Astrocyte (in vitro differentiated cells and primary cell): ENCODE measurements around the gene METTL21A. TPM values are rescaled to one million over a fixed set of nuclear protein-coding genes. Genes with fewer than 3 reads are reported as not detected.
"Not testable (repeated sequence)": the region's sequence is repeated elsewhere in the genome, so short reads cannot be mapped to it uniquely, and the experiment has no call there.

Source experiments
- DNase-seq: peaks from one replicate; pipeline ENCODE4 v3.0.0-alpha.2; 2010; ENCODE audit warnings: low read depth
- FAIRE-seq: peaks from 2 replicates; lab custom pipeline; 2011; peaks lifted over from hg19 to GRCh38; lab: Jason Lieb, UNC
- H2AFZ ChIP-seq: 2 replicates; pipeline ENCODE4 v1.6.0; 2012; ENCODE audit warnings: low read depth, low read length, inconsistent platforms
- H3K27ac ChIP-seq: 2 replicates; pipeline ENCODE4 v1.5.1; 2011; ENCODE audit warnings: low read depth, low read length, inconsistent platforms
- H3K27me3 ChIP-seq: 2 replicates; pipeline ENCODE4 v1.6.0; 2011; ENCODE audit warnings: low read length, inconsistent platforms; ENCODE audit not compliant: insufficient read depth
- H3K36me3 ChIP-seq: 2 replicates; pipeline ENCODE4 v1.5.1; 2011; ENCODE audit warnings: low read length, inconsistent platforms; ENCODE audit not compliant: insufficient read depth
- H3K4me1 ChIP-seq: 2 replicates; pipeline ENCODE4 v1.5.1; 2011; ENCODE audit warnings: low read length, inconsistent platforms; ENCODE audit not compliant: insufficient read depth
- H3K4me2 ChIP-seq: 2 replicates; pipeline ENCODE4 v1.6.0; 2012; ENCODE audit warnings: low read length, inconsistent platforms
- H3K4me3 ChIP-seq: 2 replicates; pipeline ENCODE4 v1.5.1; 2011; ENCODE audit warnings: low read depth, mild to moderate bottlenecking, low read length, inconsistent platforms; ENCODE audit not compliant: insufficient read depth
- H3K79me2 ChIP-seq: 2 replicates; pipeline ENCODE4 v1.6.0; 2012; ENCODE audit warnings: mild to moderate bottlenecking, low read length, inconsistent platforms; ENCODE audit not compliant: insufficient read depth
- H3K9ac ChIP-seq: 2 replicates; pipeline ENCODE4 v1.6.0; 2012; ENCODE audit warnings: mild to moderate bottlenecking, low read length, inconsistent platforms
- H3K9me3 ChIP-seq: 2 replicates; pipeline ENCODE4 v1.5.1; 2012; ENCODE audit warnings: low read depth, mild to moderate bottlenecking, low read length, inconsistent platforms; ENCODE audit not compliant: insufficient read depth
- H4K20me1 ChIP-seq: 2 replicates; pipeline ENCODE4 v1.6.0; 2012; ENCODE audit warnings: low read length, inconsistent platforms; ENCODE audit not compliant: insufficient read depth
- H3K27ac Mint-ChIP-seq: one replicate; pipeline ENCODE4 v1.8.0; 2021; ENCODE audit warnings: mild to moderate bottlenecking, mixed read lengths; ENCODE audit not compliant: unreplicated experiment
- H3K27me3 Mint-ChIP-seq: one replicate; pipeline ENCODE4 v1.8.0; 2021; ENCODE audit warnings: low read depth, mixed read lengths; ENCODE audit not compliant: unreplicated experiment
- H3K36me3 Mint-ChIP-seq: one replicate; pipeline ENCODE4 v1.8.0; 2021; ENCODE audit warnings: low read depth, mixed read lengths; ENCODE audit not compliant: unreplicated experiment
- H3K4me1 Mint-ChIP-seq: one replicate; pipeline ENCODE4 v1.8.0; 2021; ENCODE audit warnings: low read depth, mixed read lengths; ENCODE audit not compliant: unreplicated experiment
- H3K4me3 Mint-ChIP-seq: one replicate; pipeline ENCODE4 v1.8.0; 2021; ENCODE audit warnings: mild to moderate bottlenecking, moderate library complexity, mixed read lengths; ENCODE audit not compliant: unreplicated experiment
- H3K9me3 Mint-ChIP-seq: one replicate; pipeline ENCODE4 v1.8.0; 2021; ENCODE audit warnings: mild to moderate bottlenecking, mixed read lengths; ENCODE audit not compliant: unreplicated experiment
- CTCF ChIP-seq: IDR thresholded peaks from 2 replicates; pipeline ENCODE4 v1.5.1; 2011; ENCODE audit warnings: low read depth, mild to moderate bottlenecking, inconsistent platforms, low read length, moderate library complexity; ENCODE audit not compliant: insufficient read depth
- EZH2 ChIP-seq: IDR thresholded peaks from 2 replicates; pipeline ENCODE4 v1.6.1; 2012; ENCODE audit warnings: mild to moderate bottlenecking, low read length, inconsistent platforms; ENCODE audit not compliant: insufficient read depth
- total RNA-seq: library from RNA; stranded (reverse); gene quantifications from 2 replicates; pipeline ENCODE4 v1.2.1, GENCODE V29; 2021

Gene METTL21A
- total RNA-seq, 1 donor from 2014 or later, result 16.1 TPM

- Mint-ChIP-seq H3K36me3 (no peaks in the 10 kb centered on the region), H3K4me3 (no peak overlapping the region), H3K27me3 (no peaks in the 10 kb centered on the region), H3K9me3 (no peaks in the 10 kb centered on the region), H3K4me1 (peaks cover 3% of the 10 kb centered on the region), H3K27ac (no peak overlapping the region)
- Histone ChIP-seq H2AFZ (no peak overlapping the region), H3K27ac (no peak overlapping the region), H3K36me3 (no peaks in the 10 kb centered on the region), H3K79me2 (no peaks in the 10 kb centered on the region), H4K20me1 (no peaks in the 10 kb centered on the region), H3K9ac (no peak overlapping the region), H3K27me3 (no peaks in the 10 kb centered on the region), H3K9me3 (no peaks in the 10 kb centered on the region), H3K4me1 (no peaks in the 10 kb centered on the region), H3K4me2 (no peak overlapping the region), H3K4me3 (no peak overlapping the region)
- FAIRE-seq (no peak), DNase-seq (no peak)
- TF ChIP-seq EZH2 (no peak), CTCF (no peak)
These were observed 33.0 kb upstream of the METTL21A start for GRCh38 chr2:207658156-207658555.

- no peak for FAIRE-seq
- Mint-ChIP-seq H3K4me3 (no peak overlapping the region), H3K4me1 (no peaks in the 10 kb centered on the region)
These were observed 29.8 kb upstream of the METTL21A start for GRCh38 chr2:207655000-207655399.

GRCh38 chr2:207646582-207646981, 21.4 kb upstream of the METTL21A start:
- H3K36me3 Mint-ChIP-seq, H3K27ac Mint-ChIP-seq, H3K9me3 Mint-ChIP-seq: not testable (repeated sequence)

More at GRCh38 chr2:207655000-207655399, 29.8 kb upstream of the METTL21A start:
- H3K9ac ChIP-seq, result no peak overlapping the region
- no peak overlapping the region for H3K4me2 ChIP-seq
- H3K27ac ChIP-seq, result no peak overlapping the region
- no peak for DNase-seq
- no peaks in the 10 kb centered on the region for H3K79me2 ChIP-seq
- no peaks in the 10 kb centered on the region for H4K20me1 ChIP-seq
- peaks cover 3% of the 10 kb centered on the region for H3K27me3 Mint-ChIP-seq
- no peaks in the 10 kb centered on the region for H3K36me3 Mint-ChIP-seq
- H3K27me3 ChIP-seq, result no peaks in the 10 kb centered on the region
- TF ChIP-seq CTCF (no peak), EZH2 (no peak)
- H2AFZ ChIP-seq, result no peak overlapping the region
- no peak overlapping the region for H3K27ac Mint-ChIP-seq
- H3K9me3 Mint-ChIP-seq, result no peaks in the 10 kb centered on the region
- no peaks in the 10 kb centered on the region for H3K4me1 ChIP-seq
- H3K36me3 ChIP-seq, result no peaks in the 10 kb centered on the region
- H3K4me3 ChIP-seq, result no peak overlapping the region
- no peaks in the 10 kb centered on the region for H3K9me3 ChIP-seq

More at GRCh38 chr2:207646582-207646981, 21.4 kb upstream of the METTL21A start:
- FAIRE-seq, H3K4me3 Mint-ChIP-seq, H3K4me3 ChIP-seq, H3K4me2 ChIP-seq, H3K27me3 Mint-ChIP-seq, H3K9me3 ChIP-seq, H3K4me1 Mint-ChIP-seq, H3K4me1 ChIP-seq, H2AFZ ChIP-seq, H3K27ac ChIP-seq, H3K27me3 ChIP-seq, H4K20me1 ChIP-seq, H3K79me2 ChIP-seq, DNase-seq, H3K9ac ChIP-seq, H3K36me3 ChIP-seq: not testable (repeated sequence)
